Neural cell (in vitro differentiated cells): ENCODE results near the gene COL28A1. TPM values are rescaled to one million over a fixed set of nuclear protein-coding genes. Genes with fewer than 3 reads are reported as not detected.

Experiments
- H2AFZ ChIP-seq: fragments of 200-600, 300-800 bp; sonication (generic), shearing (Covaris generic); 2 replicates; pipeline ENCODE4 v1.6.0; 2014; ENCODE audit warnings: low read depth, mild to moderate bottlenecking, antibody characterized with exemption, low read length, moderate library complexity
- H3F3A ChIP-seq: fragments of 200-600 bp; shearing (Covaris generic); 2 replicates; pipeline ENCODE4 v1.6.1; 2016; ENCODE audit warnings: mild to moderate bottlenecking, moderate library complexity, mixed read lengths, antibody characterized with exemption, low read length; ENCODE audit not compliant: insufficient read depth, poor library complexity, severe bottlenecking
- H3K27ac ChIP-seq: fragments of 200-600, 300-800 bp; sonication (generic), shearing (Covaris generic); 2 replicates; pipeline ENCODE4 v1.5.1; 2014; ENCODE audit warnings: mild to moderate bottlenecking, low read length, moderate library complexity
- H3K27me3 ChIP-seq: fragments of 300-800, 200-600 bp; sonication (generic), shearing (Covaris generic); 2 replicates; pipeline ENCODE4 v1.6.0; 2014; ENCODE audit warnings: mild to moderate bottlenecking, low read depth, low read length, moderate library complexity; ENCODE audit not compliant: insufficient read depth
- H3K36me3 ChIP-seq: fragments of 300-800, 200-600 bp; sonication (generic), shearing (Covaris generic); 2 replicates; pipeline ENCODE4 v1.5.1; 2014; ENCODE audit warnings: mild to moderate bottlenecking, antibody characterized with exemption, low read length, moderate library complexity; ENCODE audit not compliant: insufficient read depth
- H3K4me2 ChIP-seq: fragments of 300-800, 200-600 bp; sonication (generic), shearing (Covaris generic); 2 replicates; pipeline ENCODE4 v1.6.0; 2014; ENCODE audit warnings: mild to moderate bottlenecking, low read length
- H3K4me3 ChIP-seq: fragments of 300-800, 200-600 bp; sonication (generic), shearing (Covaris generic); 2 replicates; pipeline ENCODE4 v1.5.1; 2014; ENCODE audit warnings: mild to moderate bottlenecking, low read length, moderate library complexity
- H3K79me2 ChIP-seq: fragments of 200-600 bp; shearing (Covaris generic); replicated peaks from 2 replicates; pipeline ENCODE4 v1.6.0; 2014; ENCODE audit warnings: mild to moderate bottlenecking, low read length, moderate library complexity; ENCODE audit not compliant: insufficient read depth
- H3K9ac ChIP-seq: fragments of 300-800, 200-600 bp; sonication (generic), shearing (Covaris generic); 2 replicates; pipeline ENCODE4 v1.6.1; 2016; ENCODE audit warnings: mild to moderate bottlenecking, low read length, mixed read lengths
- H3K9me2 ChIP-seq: fragments of 200-600 bp; shearing (Covaris generic); 2 replicates; pipeline ENCODE4 v1.6.1; 2016; ENCODE audit warnings: mild to moderate bottlenecking, low read length, mixed read lengths; ENCODE audit not compliant: insufficient read depth
- H3K9me3 ChIP-seq: fragments of 200-600, 300-800 bp; sonication (generic), shearing (Covaris generic); 2 replicates; pipeline ENCODE4 v1.6.1; 2016; ENCODE audit warnings: mild to moderate bottlenecking, mixed run types, low read length, moderate library complexity, mixed read lengths
- H4K20me1 ChIP-seq: fragments of 200-600 bp; shearing (Covaris generic); 2 replicates; pipeline ENCODE4 v1.6.1; 2016; ENCODE audit warnings: mild to moderate bottlenecking, mixed run types; ENCODE audit not compliant: insufficient read depth
- EP300 ChIP-seq: fragments of 450-650 bp; conservative IDR thresholded peaks from 2 replicates; pipeline ENCODE4 v1.6.1; 2014; ENCODE audit warnings: antibody characterized with exemption, mild to moderate bottlenecking, moderate library complexity; ENCODE audit not compliant: poor library complexity, severe bottlenecking
- EZH2 ChIP-seq: fragments of 200-600, 300-800 bp; shearing (Covaris generic), sonication (generic); IDR thresholded peaks from 2 replicates; pipeline ENCODE4 v1.6.1; 2014; ENCODE audit warnings: antibody characterized with exemption, low read length, borderline replicate concordance, mild to moderate bottlenecking; ENCODE audit not compliant: insufficient read depth, poor library complexity, severe bottlenecking
- MXI1 ChIP-seq: fragments of 450-650 bp; conservative IDR thresholded peaks from 2 replicates; pipeline ENCODE4 v1.6.1; 2014; ENCODE audit warnings: antibody characterized with exemption, mild to moderate bottlenecking; ENCODE audit not compliant: poor library complexity, severe bottlenecking
- POLR2AphosphoS5 ChIP-seq: IDR thresholded peaks from 2 replicates; pipeline ENCODE4 v1.6.1; 2012
- RAD21 ChIP-seq: fragments of 450-650 bp; conservative IDR thresholded peaks from 2 replicates; pipeline ENCODE4 v1.6.1; 2014; ENCODE audit warnings: antibody characterized with exemption, mild to moderate bottlenecking, moderate library complexity
- SMC3 ChIP-seq: fragments of 450-650 bp; conservative IDR thresholded peaks from 2 replicates; pipeline ENCODE4 v1.6.1; 2014; ENCODE audit warnings: antibody characterized with exemption, mild to moderate bottlenecking, moderate library complexity; ENCODE audit not compliant: poor library complexity
- TAF1 ChIP-seq: IDR thresholded peaks from 2 replicates; pipeline ENCODE4 v1.6.1; 2012; ENCODE audit warnings: low read depth
- polyA plus RNA-seq: library from polyadenylated mRNA; depleted of rRNA; stranded (reverse); fragments of >200 nt; gene quantifications from 2 replicates; pipeline ENCODE4 v1.2.3, GENCODE V29; 2014
- TF ChIP-seq, protein P1 (sequence below): IDR thresholded peaks from 2 replicates; pipeline ENCODE4 v1.6.1; 2012; ENCODE audit warnings: borderline replicate concordance
- TF ChIP-seq, protein P2 (sequence below): fragments of 450-650 bp; IDR thresholded peaks from 2 replicates; pipeline ENCODE4 v1.5.1; 2014; ENCODE audit warnings: antibody characterized with exemption, mild to moderate bottlenecking, moderate library complexity; ENCODE audit not compliant: poor library complexity, severe bottlenecking

The COL28A1 gene
- polyA plus RNA-seq, 1 donor from 2014 or later, result 1.0 TPM

DNA sequence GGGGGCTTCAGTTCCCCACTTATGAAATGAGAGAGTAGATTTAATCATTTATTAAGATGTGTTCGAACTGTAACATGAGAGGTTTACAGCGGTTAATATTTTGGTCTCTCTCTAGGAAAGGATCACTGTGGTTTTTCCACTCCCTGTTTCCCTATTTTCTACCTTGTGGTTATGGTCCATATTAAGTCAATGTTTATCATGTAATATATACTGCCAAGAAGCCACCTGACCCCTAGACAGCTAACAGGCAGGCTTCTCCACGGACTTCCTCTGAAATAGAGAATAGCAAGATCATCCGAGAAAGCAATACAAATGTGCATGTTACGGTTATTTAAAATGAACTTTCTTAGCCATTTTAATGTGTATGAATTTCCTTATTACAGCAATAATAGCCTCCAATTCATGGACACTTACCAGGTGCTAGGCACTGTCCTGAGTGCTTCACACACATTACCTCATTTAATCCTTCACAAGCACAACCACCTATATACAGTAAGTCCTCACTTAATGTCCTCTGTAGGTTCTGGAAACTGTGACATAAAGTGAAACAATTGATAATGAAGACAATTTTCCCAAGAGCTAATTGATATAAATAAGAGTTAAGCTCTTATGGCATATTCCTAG lies 835 bp upstream of the COL28A1 start:
- H3K27me3 ChIP-seq, result no peaks in the 10 kb centered on the region
- H3K27ac ChIP-seq, result no peak overlapping the region
- H2AFZ ChIP-seq, result no peak overlapping the region
- no peaks in the 10 kb centered on the region for H3K79me2 ChIP-seq
- no peak overlapping the region for H3K4me3 ChIP-seq
- no peaks in the 10 kb centered on the region for H3K9me2 ChIP-seq
- no peaks in the 10 kb centered on the region for H3K36me3 ChIP-seq
- no peaks in the 10 kb centered on the region for H3K9me3 ChIP-seq
- H4K20me1 ChIP-seq, result no peaks in the 10 kb centered on the region
- no peak overlapping the region for H3K9ac ChIP-seq
- TF ChIP-seq POLR2AphosphoS5 (no peak), SMC3 (no peak), RAD21 (no peak), EP300 (no peak), TAF1 (no peak), MXI1 (no peak), EZH2 (no peak)
- TF ChIP-seq, protein P1, sequence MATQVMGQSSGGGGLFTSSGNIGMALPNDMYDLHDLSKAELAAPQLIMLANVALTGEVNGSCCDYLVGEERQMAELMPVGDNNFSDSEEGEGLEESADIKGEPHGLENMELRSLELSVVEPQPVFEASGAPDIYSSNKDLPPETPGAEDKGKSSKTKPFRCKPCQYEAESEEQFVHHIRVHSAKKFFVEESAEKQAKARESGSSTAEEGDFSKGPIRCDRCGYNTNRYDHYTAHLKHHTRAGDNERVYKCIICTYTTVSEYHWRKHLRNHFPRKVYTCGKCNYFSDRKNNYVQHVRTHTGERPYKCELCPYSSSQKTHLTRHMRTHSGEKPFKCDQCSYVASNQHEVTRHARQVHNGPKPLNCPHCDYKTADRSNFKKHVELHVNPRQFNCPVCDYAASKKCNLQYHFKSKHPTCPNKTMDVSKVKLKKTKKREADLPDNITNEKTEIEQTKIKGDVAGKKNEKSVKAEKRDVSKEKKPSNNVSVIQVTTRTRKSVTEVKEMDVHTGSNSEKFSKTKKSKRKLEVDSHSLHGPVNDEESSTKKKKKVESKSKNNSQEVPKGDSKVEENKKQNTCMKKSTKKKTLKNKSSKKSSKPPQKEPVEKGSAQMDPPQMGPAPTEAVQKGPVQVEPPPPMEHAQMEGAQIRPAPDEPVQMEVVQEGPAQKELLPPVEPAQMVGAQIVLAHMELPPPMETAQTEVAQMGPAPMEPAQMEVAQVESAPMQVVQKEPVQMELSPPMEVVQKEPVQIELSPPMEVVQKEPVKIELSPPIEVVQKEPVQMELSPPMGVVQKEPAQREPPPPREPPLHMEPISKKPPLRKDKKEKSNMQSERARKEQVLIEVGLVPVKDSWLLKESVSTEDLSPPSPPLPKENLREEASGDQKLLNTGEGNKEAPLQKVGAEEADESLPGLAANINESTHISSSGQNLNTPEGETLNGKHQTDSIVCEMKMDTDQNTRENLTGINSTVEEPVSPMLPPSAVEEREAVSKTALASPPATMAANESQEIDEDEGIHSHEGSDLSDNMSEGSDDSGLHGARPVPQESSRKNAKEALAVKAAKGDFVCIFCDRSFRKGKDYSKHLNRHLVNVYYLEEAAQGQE, result no peak
- TF ChIP-seq, protein P2, sequence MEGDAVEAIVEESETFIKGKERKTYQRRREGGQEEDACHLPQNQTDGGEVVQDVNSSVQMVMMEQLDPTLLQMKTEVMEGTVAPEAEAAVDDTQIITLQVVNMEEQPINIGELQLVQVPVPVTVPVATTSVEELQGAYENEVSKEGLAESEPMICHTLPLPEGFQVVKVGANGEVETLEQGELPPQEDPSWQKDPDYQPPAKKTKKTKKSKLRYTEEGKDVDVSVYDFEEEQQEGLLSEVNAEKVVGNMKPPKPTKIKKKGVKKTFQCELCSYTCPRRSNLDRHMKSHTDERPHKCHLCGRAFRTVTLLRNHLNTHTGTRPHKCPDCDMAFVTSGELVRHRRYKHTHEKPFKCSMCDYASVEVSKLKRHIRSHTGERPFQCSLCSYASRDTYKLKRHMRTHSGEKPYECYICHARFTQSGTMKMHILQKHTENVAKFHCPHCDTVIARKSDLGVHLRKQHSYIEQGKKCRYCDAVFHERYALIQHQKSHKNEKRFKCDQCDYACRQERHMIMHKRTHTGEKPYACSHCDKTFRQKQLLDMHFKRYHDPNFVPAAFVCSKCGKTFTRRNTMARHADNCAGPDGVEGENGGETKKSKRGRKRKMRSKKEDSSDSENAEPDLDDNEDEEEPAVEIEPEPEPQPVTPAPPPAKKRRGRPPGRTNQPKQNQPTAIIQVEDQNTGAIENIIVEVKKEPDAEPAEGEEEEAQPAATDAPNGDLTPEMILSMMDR, result no peak
- H3F3A ChIP-seq, result no peaks in the 10 kb centered on the region
- H3K4me2 ChIP-seq, result no peak overlapping the region

DNA sequence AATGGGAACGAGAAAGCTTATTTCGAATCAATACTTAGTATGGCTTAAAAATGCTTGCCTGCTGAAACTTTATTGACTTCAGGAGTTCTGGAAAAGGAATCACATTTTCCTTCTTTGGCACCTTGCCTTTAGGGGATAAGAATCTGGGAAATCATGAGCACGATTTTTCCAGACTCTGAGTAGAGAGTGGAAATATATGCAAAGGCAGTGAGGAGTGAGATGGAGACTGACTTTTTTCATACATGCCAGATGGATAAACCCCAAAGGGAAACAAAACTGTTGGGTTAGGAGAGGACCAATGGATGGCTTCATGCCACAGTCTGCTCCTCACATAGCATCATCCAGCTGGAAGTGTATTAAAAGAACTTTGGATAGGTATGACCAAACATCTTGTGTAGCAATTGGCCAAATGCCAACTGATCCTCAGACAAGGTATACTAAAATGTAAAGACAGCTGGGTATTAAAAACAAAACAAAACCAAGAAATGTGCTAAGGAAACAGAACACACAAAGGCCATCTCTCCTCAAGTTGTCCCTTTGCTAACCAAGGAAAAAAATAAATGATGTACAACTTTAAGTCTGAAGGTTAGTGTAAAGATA lies 1.7 kb downstream of the COL28A1 start:
- H3K27me3 ChIP-seq, result no peaks in the 10 kb centered on the region
- H3K4me2 ChIP-seq, result no peak overlapping the region
- TF ChIP-seq MXI1 (no peak), EP300 (no peak), POLR2AphosphoS5 (no peak), SMC3 (no peak)
- TF ChIP-seq, protein P1, result no peak
- TF ChIP-seq, protein P2, result no peak
- no peaks in the 10 kb centered on the region for H3K9me3 ChIP-seq
- H3K9ac ChIP-seq, result no peak overlapping the region
- no peaks in the 10 kb centered on the region for H3F3A ChIP-seq
- no peaks in the 10 kb centered on the region for H3K9me2 ChIP-seq
- no peaks in the 10 kb centered on the region for H3K79me2 ChIP-seq
- H3K27ac ChIP-seq, result no peak overlapping the region
- no peak overlapping the region for H3K4me3 ChIP-seq
- no peaks in the 10 kb centered on the region for H4K20me1 ChIP-seq
- H2AFZ ChIP-seq, result no peak overlapping the region
- no peaks in the 10 kb centered on the region for H3K36me3 ChIP-seq
